ENCODE results near the gene FAM118A. TPM values are rescaled to one million over a fixed set of nuclear protein-coding genes. Genes with fewer than 3 reads are reported as not detected.

FAM118A gene
- total RNA-seq, 1 experiment from 2014 or later, result 37.9 TPM

- no peak for DNase-seq
- Histone ChIP-seq H4K5ac (ENCODE audit: insufficient read length, low read depth, low read length) (no peak overlapping the region), H2BK120ac (ENCODE audit: low read depth, low read length, poor library complexity, severe bottlenecking) (no peak overlapping the region), H4K91ac (ENCODE audit: insufficient read length, low read depth, low read length) (no peak overlapping the region), H3K4me2 (ENCODE audit: insufficient read depth, insufficient read length, low read length) (no peak overlapping the region), H4K8ac (replicated peaks; ENCODE audit: insufficient read length, low read depth, low read length) (no peak overlapping the region), H3T11ph (ENCODE audit: low read length) (no peak overlapping the region), H2BK12ac (ENCODE audit: insufficient read length, low read depth, low read length) (no peak overlapping the region), H3K4me1 (ENCODE audit: insufficient read depth, low read length) (no peaks in the 10 kb centered on the region), H2BK20ac (ENCODE audit: low read depth, low read length, poor library complexity, severe bottlenecking) (no peak overlapping the region), H3K23me2 (ENCODE audit: insufficient read length, low read depth, low read length, poor library complexity, severe bottlenecking) (no peaks in the 10 kb centered on the region), H3K23ac (ENCODE audit: insufficient read length, low read depth, low read length) (no peak overlapping the region), H3K4ac (ENCODE audit: low read depth, low read length) (no peak overlapping the region), H4K20me1 (ENCODE audit: control insufficient read depth, insufficient read depth, insufficient read length) (no peaks in the 10 kb centered on the region), H3K27me3 (ENCODE audit: insufficient read depth, low read length) (no peaks in the 10 kb centered on the region), H3K27ac (ENCODE audit: insufficient read length, low read depth, low read length) (no peak overlapping the region), H2BK5ac (ENCODE audit: insufficient read length, low read length) (no peak overlapping the region), H3K14ac (ENCODE audit: insufficient read depth, low read length) (no peak overlapping the region), H3K9ac (ENCODE audit: extremely low read depth, insufficient read length, low read length) (no peak overlapping the region), H3K79me2 (ENCODE audit: insufficient read depth, low read length) (no peaks in the 10 kb centered on the region), H2AFZ (ENCODE audit: low read length) (no peak overlapping the region), H3K9me3 (ENCODE audit: control insufficient read depth, low read depth, low read length) (no peaks in the 10 kb centered on the region), H2BK15ac (ENCODE audit: low read depth, low read length) (no peak overlapping the region), H3K18ac (ENCODE audit: insufficient read length, low read depth, low read length) (no peak overlapping the region), H3K56ac (ENCODE audit: insufficient read length, low read depth, low read length) (no peak overlapping the region), H2AK5ac (ENCODE audit: insufficient read length, low read length) (no peak overlapping the region), H3K79me1 (ENCODE audit: insufficient read depth, low read depth, low read length, poor library complexity, severe bottlenecking) (no peaks in the 10 kb centered on the region)
- Mint-ChIP-seq H3K27ac (no peak overlapping the region), H3K9me3 (no peaks in the 10 kb centered on the region), H3K4me1 (no peaks in the 10 kb centered on the region), H3K4me3 (no peak overlapping the region), H3K36me3 (ENCODE audit: insufficient read depth in 1 of 3, low read depth in 3 of 3) (no peaks in the 10 kb centered on the region), H3K27me3 (ENCODE audit: low read depth) (no peaks in the 10 kb centered on the region)
- no peak for TF ChIP-seq CTCF (conservative IDR thresholded peaks at IDR 0.05)
- no CpG with 5 or more reads among the region's 3 CpGs for WGBS (ENCODE audit: extremely low coverage, insufficient read length, low lambda C conversion rate)
Observed at GRCh38 chr22:45349916-45350315, 40.2 kb downstream of the FAM118A start.
